SK-N-SH treated with all-trans-retinoic acid at 6 μM for 48 hours (cell line): ENCODE results near the gene DCTN3.

Experiments
- ATAC-seq: fragments of 200-7000 bp; cut with Tn5 transposase; 3 replicates; pipeline ENCODE4 v1.9.1; 2020; ENCODE audit warnings: mild to moderate bottlenecking, moderate library complexity
- ARNTL ChIP-seq: fragments of 450-650 bp; formaldehyde crosslinking; IDR thresholded peaks from 2 replicates; pipeline ENCODE4 v1.5.0; 2020; ENCODE audit warnings: low read depth, mild to moderate bottlenecking, moderate library complexity, borderline replicate concordance
- BACH2 ChIP-seq: fragments of 250-450 bp; sonication (Bioruptor Pico); IDR thresholded peaks from 2 replicates; pipeline ENCODE4 v1.9.0; 2021; ENCODE audit warnings: mild to moderate bottlenecking, borderline replicate concordance
- CSDC2 ChIP-seq: fragments of 250-450 bp; sonication (Bioruptor Pico); IDR thresholded peaks from 2 replicates; pipeline ENCODE4 v1.5.0; 2020; ENCODE audit warnings: mild to moderate bottlenecking, moderate library complexity
- ESRRG ChIP-seq: fragments of 250-450 bp; sonication (Bioruptor Pico); IDR thresholded peaks from 2 replicates; pipeline ENCODE4 v1.6.1; 2021; ENCODE audit warnings: mild to moderate bottlenecking
- GLIS3 ChIP-seq: fragments of 250-450 bp; sonication (Bioruptor Pico); IDR thresholded peaks from 2 replicates; pipeline ENCODE4 v1.5.0; 2020; ENCODE audit warnings: mild to moderate bottlenecking, moderate library complexity
- ISL1 ChIP-seq: fragments of 250-450 bp; sonication (Bioruptor Pico); IDR thresholded peaks from 2 replicates; pipeline ENCODE4 v2.1.2; 2022; ENCODE audit warnings: mild to moderate bottlenecking, moderate library complexity
- OSR1 ChIP-seq: fragments of 250-450 bp; sonication (Bioruptor Pico); IDR thresholded peaks from 2 replicates; pipeline ENCODE4 v1.8.0; 2022; ENCODE audit warnings: moderate library complexity, mild to moderate bottlenecking, inconsistent platforms
- PPARA ChIP-seq: fragments of 250-450 bp; sonication (Bioruptor Pico); IDR thresholded peaks from 2 replicates; pipeline ENCODE4 v1.5.0; 2020; ENCODE audit warnings: mild to moderate bottlenecking, borderline replicate concordance
- RARB ChIP-seq: fragments of 250-450 bp; sonication (Bioruptor Pico); IDR thresholded peaks from 2 replicates; pipeline ENCODE4 v1.8.0; 2021; ENCODE audit warnings: mild to moderate bottlenecking, moderate library complexity
- SNAI2 ChIP-seq: fragments of 250-450 bp; sonication (Bioruptor Pico); IDR thresholded peaks from 2 replicates; pipeline ENCODE4 v1.5.0; 2020; ENCODE audit warnings: mild to moderate bottlenecking, moderate library complexity
- TCF4 ChIP-seq: fragments of 250-450 bp; sonication (Bioruptor Pico); IDR thresholded peaks from 2 replicates; pipeline ENCODE4 v1.8.0; 2021; ENCODE audit warnings: mild to moderate bottlenecking, moderate library complexity, borderline replicate concordance
- TOX ChIP-seq: fragments of 250-450 bp; sonication (Bioruptor Pico); IDR thresholded peaks from 2 replicates; pipeline ENCODE4 v1.8.0; 2021; ENCODE audit warnings: mild to moderate bottlenecking, moderate library complexity, borderline replicate concordance
- ZC3H10 ChIP-seq: fragments of 250-450 bp; sonication (Bioruptor Pico); IDR thresholded peaks from 2 replicates; pipeline ENCODE4 v1.5.1; 2021; ENCODE audit warnings: mild to moderate bottlenecking, moderate library complexity
- ZFP3 ChIP-seq: fragments of 250-450 bp; sonication (Bioruptor Pico); IDR thresholded peaks from 2 replicates; pipeline ENCODE4 v1.5.0; 2020; ENCODE audit warnings: mild to moderate bottlenecking, moderate library complexity
- ZFP30 ChIP-seq: fragments of 450-650 bp; formaldehyde crosslinking; IDR thresholded peaks from 2 replicates; pipeline ENCODE4 v1.5.0; 2022; ENCODE audit warnings: mild to moderate bottlenecking, moderate library complexity
- ZNF565 ChIP-seq: fragments of 450-650 bp; formaldehyde crosslinking; conservative IDR thresholded peaks from 2 replicates; pipeline ENCODE4 v1.5.0; 2020; ENCODE audit warnings: low read depth, mild to moderate bottlenecking, moderate library complexity
- ZNF70 ChIP-seq: fragments of 450-650 bp; formaldehyde crosslinking; IDR thresholded peaks from 2 replicates; pipeline ENCODE4 v1.5.0; 2020; ENCODE audit warnings: mild to moderate bottlenecking, moderate library complexity
- ZNF8 ChIP-seq: fragments of 450-650 bp; formaldehyde crosslinking; IDR thresholded peaks from 2 replicates; pipeline ENCODE4 v1.5.0; 2020; ENCODE audit warnings: mild to moderate bottlenecking, moderate library complexity
- TF ChIP-seq, protein P1 (sequence below): fragments of 250-450 bp; sonication (Bioruptor Pico); IDR thresholded peaks from 2 replicates; pipeline ENCODE4 v1.8.0; 2020; ENCODE audit warnings: mild to moderate bottlenecking, moderate library complexity, borderline replicate concordance
- TF ChIP-seq, protein P2 (sequence below): fragments of 250-450 bp; sonication (Bioruptor Pico); IDR thresholded peaks from 2 replicates; pipeline ENCODE4 v1.5.0; 2020; ENCODE audit warnings: mild to moderate bottlenecking, moderate library complexity
- TF ChIP-seq, protein P3 (sequence below): fragments of 250-450 bp; sonication (Bioruptor Pico); IDR thresholded peaks from 2 replicates; pipeline ENCODE4 v1.5.1; 2020; ENCODE audit warnings: low read depth, mild to moderate bottlenecking, moderate library complexity
- TF ChIP-seq, protein P4 (sequence below): fragments of 250-450 bp; sonication (Bioruptor Pico); IDR thresholded peaks from 2 replicates; pipeline ENCODE4 v1.8.0; 2021; ENCODE audit warnings: low read depth, mild to moderate bottlenecking, moderate library complexity, borderline replicate concordance

DCTN3 gene

DNA sequence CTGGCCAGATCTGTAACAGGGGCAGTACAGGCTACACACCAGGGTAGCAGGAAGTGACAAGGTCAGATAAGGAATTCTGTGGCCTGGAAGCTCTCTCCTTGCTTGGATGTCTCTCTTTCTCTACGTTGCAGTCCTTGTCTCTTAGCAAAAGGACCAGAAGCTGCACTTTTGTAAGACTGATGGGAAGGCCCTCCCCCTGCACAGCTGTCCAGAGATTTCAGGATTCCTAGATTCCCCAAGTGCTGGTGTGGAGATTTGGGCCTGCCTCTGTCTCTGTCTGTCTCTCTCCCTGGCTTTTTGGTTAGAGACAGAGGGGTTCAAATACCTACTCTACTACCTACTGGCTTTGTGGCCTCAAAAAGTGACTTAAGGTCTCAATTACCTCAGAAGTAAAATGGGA is 20.7 kb downstream of the DCTN3 start:
- no peak for ATAC-seq
- TF ChIP-seq ZNF8 (CRISPR knock-in tag) (no peak), TCF4 (CRISPR knock-in tag) (no peak), ZNF70 (CRISPR knock-in tag) (no peak), ESRRG (CRISPR knock-in tag) (no peak), ZFP3 (no peak), ZFP30 (CRISPR knock-in tag) (no peak), ZC3H10 (CRISPR knock-in tag) (no peak)
- TF ChIP-seq, protein P1, sequence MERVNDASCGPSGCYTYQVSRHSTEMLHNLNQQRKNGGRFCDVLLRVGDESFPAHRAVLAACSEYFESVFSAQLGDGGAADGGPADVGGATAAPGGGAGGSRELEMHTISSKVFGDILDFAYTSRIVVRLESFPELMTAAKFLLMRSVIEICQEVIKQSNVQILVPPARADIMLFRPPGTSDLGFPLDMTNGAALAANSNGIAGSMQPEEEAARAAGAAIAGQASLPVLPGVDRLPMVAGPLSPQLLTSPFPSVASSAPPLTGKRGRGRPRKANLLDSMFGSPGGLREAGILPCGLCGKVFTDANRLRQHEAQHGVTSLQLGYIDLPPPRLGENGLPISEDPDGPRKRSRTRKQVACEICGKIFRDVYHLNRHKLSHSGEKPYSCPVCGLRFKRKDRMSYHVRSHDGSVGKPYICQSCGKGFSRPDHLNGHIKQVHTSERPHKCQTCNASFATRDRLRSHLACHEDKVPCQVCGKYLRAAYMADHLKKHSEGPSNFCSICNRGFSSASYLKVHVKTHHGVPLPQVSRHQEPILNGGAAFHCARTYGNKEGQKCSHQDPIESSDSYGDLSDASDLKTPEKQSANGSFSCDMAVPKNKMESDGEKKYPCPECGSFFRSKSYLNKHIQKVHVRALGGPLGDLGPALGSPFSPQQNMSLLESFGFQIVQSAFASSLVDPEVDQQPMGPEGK (CRISPR knock-in tag) = no peak

DNA sequence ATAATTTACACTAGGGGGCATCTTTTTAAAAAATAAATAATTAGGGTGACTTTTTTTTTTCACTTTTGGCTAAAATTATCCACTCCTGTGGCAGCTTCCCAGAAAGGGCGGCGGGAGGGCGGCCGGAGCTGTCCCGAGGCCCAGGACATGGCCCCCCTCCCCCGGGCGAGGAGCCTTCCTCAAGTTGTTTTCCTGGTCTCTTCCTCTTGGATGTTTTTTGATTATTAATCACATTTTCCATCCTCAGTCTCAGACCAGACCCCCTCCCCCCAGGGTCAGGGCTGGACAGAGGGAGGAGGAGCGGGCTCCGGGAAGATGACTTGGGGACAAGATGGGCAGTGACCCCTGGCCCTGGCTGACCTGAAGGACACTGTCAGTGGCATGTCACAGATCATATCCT is 26.1 kb downstream of the DCTN3 start:
- ATAC-seq = no peak
- TF ChIP-seq OSR1 (CRISPR knock-in tag) (no peak), ZNF70 (CRISPR knock-in tag) (no peak), ESRRG (CRISPR knock-in tag) (no peak), CSDC2 (CRISPR knock-in tag) (no peak), ZNF565 (CRISPR knock-in tag) (no peak), TCF4 (CRISPR knock-in tag) (no peak), RARB (CRISPR knock-in tag) (no peak), ZFP3 (no peak), GLIS3 (CRISPR knock-in tag) (no peak), PPARA (CRISPR knock-in tag) (no peak), SNAI2 (CRISPR knock-in tag) (no peak), ARNTL (CRISPR knock-in tag) (no peak), ISL1 (CRISPR knock-in tag) (no peak)
- TF ChIP-seq, protein P2, sequence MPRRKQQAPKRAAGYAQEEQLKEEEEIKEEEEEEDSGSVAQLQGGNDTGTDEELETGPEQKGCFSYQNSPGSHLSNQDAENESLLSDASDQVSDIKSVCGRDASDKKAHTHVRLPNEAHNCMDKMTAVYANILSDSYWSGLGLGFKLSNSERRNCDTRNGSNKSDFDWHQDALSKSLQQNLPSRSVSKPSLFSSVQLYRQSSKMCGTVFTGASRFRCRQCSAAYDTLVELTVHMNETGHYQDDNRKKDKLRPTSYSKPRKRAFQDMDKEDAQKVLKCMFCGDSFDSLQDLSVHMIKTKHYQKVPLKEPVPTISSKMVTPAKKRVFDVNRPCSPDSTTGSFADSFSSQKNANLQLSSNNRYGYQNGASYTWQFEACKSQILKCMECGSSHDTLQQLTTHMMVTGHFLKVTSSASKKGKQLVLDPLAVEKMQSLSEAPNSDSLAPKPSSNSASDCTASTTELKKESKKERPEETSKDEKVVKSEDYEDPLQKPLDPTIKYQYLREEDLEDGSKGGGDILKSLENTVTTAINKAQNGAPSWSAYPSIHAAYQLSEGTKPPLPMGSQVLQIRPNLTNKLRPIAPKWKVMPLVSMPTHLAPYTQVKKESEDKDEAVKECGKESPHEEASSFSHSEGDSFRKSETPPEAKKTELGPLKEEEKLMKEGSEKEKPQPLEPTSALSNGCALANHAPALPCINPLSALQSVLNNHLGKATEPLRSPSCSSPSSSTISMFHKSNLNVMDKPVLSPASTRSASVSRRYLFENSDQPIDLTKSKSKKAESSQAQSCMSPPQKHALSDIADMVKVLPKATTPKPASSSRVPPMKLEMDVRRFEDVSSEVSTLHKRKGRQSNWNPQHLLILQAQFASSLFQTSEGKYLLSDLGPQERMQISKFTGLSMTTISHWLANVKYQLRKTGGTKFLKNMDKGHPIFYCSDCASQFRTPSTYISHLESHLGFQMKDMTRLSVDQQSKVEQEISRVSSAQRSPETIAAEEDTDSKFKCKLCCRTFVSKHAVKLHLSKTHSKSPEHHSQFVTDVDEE (CRISPR knock-in tag) = no peak
- TF ChIP-seq, protein P3, sequence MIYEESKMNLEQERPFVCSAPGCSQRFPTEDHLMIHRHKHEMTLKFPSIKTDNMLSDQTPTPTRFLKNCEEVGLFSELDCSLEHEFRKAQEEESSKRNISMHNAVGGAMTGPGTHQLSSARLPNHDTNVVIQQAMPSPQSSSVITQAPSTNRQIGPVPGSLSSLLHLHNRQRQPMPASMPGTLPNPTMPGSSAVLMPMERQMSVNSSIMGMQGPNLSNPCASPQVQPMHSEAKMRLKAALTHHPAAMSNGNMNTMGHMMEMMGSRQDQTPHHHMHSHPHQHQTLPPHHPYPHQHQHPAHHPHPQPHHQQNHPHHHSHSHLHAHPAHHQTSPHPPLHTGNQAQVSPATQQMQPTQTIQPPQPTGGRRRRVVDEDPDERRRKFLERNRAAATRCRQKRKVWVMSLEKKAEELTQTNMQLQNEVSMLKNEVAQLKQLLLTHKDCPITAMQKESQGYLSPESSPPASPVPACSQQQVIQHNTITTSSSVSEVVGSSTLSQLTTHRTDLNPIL (CRISPR knock-in tag) = no peak
- TF ChIP-seq, protein P4, sequence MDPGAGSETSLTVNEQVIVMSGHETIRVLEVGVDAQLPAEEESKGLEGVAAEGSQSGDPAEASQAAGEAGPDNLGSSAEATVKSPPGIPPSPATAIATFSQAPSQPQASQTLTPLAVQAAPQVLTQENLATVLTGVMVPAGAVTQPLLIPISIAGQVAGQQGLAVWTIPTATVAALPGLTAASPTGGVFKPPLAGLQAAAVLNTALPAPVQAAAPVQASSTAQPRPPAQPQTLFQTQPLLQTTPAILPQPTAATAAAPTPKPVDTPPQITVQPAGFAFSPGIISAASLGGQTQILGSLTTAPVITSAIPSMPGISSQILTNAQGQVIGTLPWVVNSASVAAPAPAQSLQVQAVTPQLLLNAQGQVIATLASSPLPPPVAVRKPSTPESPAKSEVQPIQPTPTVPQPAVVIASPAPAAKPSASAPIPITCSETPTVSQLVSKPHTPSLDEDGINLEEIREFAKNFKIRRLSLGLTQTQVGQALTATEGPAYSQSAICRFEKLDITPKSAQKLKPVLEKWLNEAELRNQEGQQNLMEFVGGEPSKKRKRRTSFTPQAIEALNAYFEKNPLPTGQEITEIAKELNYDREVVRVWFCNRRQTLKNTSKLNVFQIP (CRISPR knock-in tag) = no peak
- TF ChIP-seq, protein P1 (CRISPR knock-in tag) = no peak
- TF ChIP-seq, all 23 proteins: peak for 0

DNA sequence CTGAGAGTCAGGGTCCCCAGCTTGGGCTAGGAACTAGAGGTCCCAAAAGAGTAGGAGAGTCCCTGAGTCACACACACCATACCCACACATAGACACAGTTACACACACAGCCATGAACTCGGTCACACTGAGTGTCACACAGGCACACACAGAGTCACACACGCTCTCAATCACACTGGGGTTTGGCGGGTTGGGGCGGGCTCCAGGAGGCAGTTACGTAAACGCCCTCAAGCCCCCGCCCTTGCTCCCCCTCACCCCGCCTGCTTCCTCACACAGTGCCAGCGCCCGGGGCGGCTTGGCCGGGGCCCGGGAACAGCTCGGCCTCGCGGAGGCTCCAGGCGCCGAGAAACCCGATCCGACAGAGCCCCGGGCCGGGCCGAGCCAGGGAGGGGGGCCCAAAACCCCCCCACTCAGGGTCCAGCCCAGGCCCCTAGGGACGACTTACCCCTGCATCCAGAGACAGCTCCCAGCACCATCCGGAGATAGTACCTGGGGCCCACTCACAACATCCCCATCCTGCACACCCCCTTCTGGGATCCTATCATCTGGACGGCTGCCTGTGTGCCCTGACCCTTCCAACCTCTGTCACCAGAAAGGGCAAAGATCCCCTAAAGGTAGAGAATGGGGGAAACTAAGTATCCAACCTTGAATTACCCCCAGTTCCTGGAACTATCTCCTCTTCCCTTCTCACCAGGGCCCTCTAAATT is 27.2 kb downstream of the DCTN3 start:
- ATAC-seq = no peak
- TF ChIP-seq ISL1 (CRISPR knock-in tag) = no peak
- TF ChIP-seq TCF4 (CRISPR knock-in tag) = no peak
- no peak for TF ChIP-seq ARNTL (CRISPR knock-in tag)
- TF ChIP-seq BACH2 (CRISPR knock-in tag) = no peak
- no peak for TF ChIP-seq GLIS3 (CRISPR knock-in tag)
- TF ChIP-seq, protein P1 (CRISPR knock-in tag) = no peak
- TF ChIP-seq ESRRG (CRISPR knock-in tag) = no peak
- no peak for TF ChIP-seq CSDC2 (CRISPR knock-in tag)
- TF ChIP-seq ZNF70 (CRISPR knock-in tag) = no peak
- TF ChIP-seq TOX (CRISPR knock-in tag) = no peak
- no peak for TF ChIP-seq SNAI2 (CRISPR knock-in tag)
- TF ChIP-seq, protein P3 (CRISPR knock-in tag) = no peak
